ENCODE results near the gene TIMM44.

Gene TIMM44

GRCh38 chr19:7943444-7944176 is at the start of gene TIMM44:
TSS of gene TIMM44 (minus strand) at chr19:7943666. CDS start at chr19:7943651, 15 bp downstream.
- peak; percentile 95 to 100 for DNase-seq (ENCODE audit: low read depth in 1 of 2, low spot score in 1 of 2)

- DNase-seq (ENCODE audit: low read depth in 1 of 2, low spot score in 1 of 2) = no peak
Measured at GRCh38 chr19:7992575-7992974, 49.1 kb upstream of the TIMM44 start.

GRCh38 chr19:7989071-7989575 is 45.7 kb upstream of the TIMM44 start:
- DNase-seq (ENCODE audit: low read depth in 1 of 2, low spot score in 1 of 2) = no peak

- no peak for DNase-seq (ENCODE audit: low read depth in 1 of 2, low spot score in 1 of 2)
Measured at GRCh38 chr19:7988307-7988706, 44.8 kb upstream of the TIMM44 start.

GRCh38 chr19:7987114-7987768 is 43.8 kb upstream of the TIMM44 start:
- DNase-seq (ENCODE audit: low read depth in 1 of 2, low spot score in 1 of 2) = no peak

- no peak for DNase-seq (ENCODE audit: low read depth in 1 of 2, low spot score in 1 of 2)
Measured at GRCh38 chr19:7986321-7987113, 43.1 kb upstream of the TIMM44 start.

- no peak for DNase-seq (ENCODE audit: low read depth in 1 of 2, low spot score in 1 of 2)
Measured at GRCh38 chr19:7985481-7985911, 42.0 kb upstream of the TIMM44 start.

GRCh38 chr19:7983995-7984837 is 40.8 kb upstream of the TIMM44 start:
- DNase-seq (ENCODE audit: low read depth in 1 of 2, low spot score in 1 of 2) = no peak

GRCh38 chr19:7983286-7983950 is 40.0 kb upstream of the TIMM44 start:
- DNase-seq (ENCODE audit: low read depth in 1 of 2, low spot score in 1 of 2) = no peak

- no peak for DNase-seq (ENCODE audit: low read depth in 1 of 2, low spot score in 1 of 2)
Measured at GRCh38 chr19:7982651-7983099, 39.2 kb upstream of the TIMM44 start.

GRCh38 chr19:7982103-7982502 is 38.6 kb upstream of the TIMM44 start:
- DNase-seq (ENCODE audit: low read depth in 1 of 2, low spot score in 1 of 2) = no peak

GRCh38 chr19:7981661-7982060 is 38.2 kb upstream of the TIMM44 start:
- DNase-seq (ENCODE audit: low read depth in 1 of 2, low spot score in 1 of 2) = no peak

GRCh38 chr19:7981199-7981598 is 37.7 kb upstream of the TIMM44 start:
- DNase-seq (ENCODE audit: low read depth in 1 of 2, low spot score in 1 of 2) = no peak

- DNase-seq (ENCODE audit: low read depth in 1 of 2, low spot score in 1 of 2) = no peak
Measured at GRCh38 chr19:7980635-7981121, 37.2 kb upstream of the TIMM44 start.

GRCh38 chr19:7980168-7980567 is 36.7 kb upstream of the TIMM44 start:
- no peak for DNase-seq (ENCODE audit: low read depth in 1 of 2, low spot score in 1 of 2)

- DNase-seq (ENCODE audit: low read depth in 1 of 2, low spot score in 1 of 2) = no peak
Measured at GRCh38 chr19:7979559-7979958, 36.1 kb upstream of the TIMM44 start.

GRCh38 chr19:7979011-7979410 is 35.5 kb upstream of the TIMM44 start:
- no peak for DNase-seq (ENCODE audit: low read depth in 1 of 2, low spot score in 1 of 2)

- DNase-seq (ENCODE audit: low read depth in 1 of 2, low spot score in 1 of 2) = no peak
Measured at GRCh38 chr19:7978179-7978825, 34.8 kb upstream of the TIMM44 start.

- DNase-seq (ENCODE audit: low read depth in 1 of 2, low spot score in 1 of 2) = no peak
Measured at GRCh38 chr19:7977723-7978040, 34.2 kb upstream of the TIMM44 start.

Measured in activated CD4-positive, alpha-beta T cell treated with anti-CD3 and anti-CD28 coated beads, Interleukin-2, amount 50 U/mL, for 24 hours (primary cell).